ENCODE results near the gene KIAA1671.

GRCh38 chr22:25102722-25103121 lies 150.2 kb downstream of the KIAA1671 start:
- TF ChIP-seq CTCF (IDR thresholded peaks at IDR 0.05) (no peak), POLR2A (IDR thresholded peaks at IDR 0.05) (no peak), POLR2AphosphoS5 (IDR thresholded peaks at IDR 0.05) (no peak)

Measured in breast epithelium (tissue), 3 donors.